ENCODE measurements around the gene GMIP. TPM values are rescaled to one million over a fixed set of nuclear protein-coding genes. Genes with fewer than 3 reads are reported as not detected.

GMIP gene
- polyA plus RNA-seq, 3 donors, result 41.4 to 91.4 (median 75.1) TPM

- Mint-ChIP-seq H3K4me3 (no peak overlapping the region), H3K9me3 (no peaks in the 10 kb centered on the region), H3K27ac (peak overlapping the region in 1 of 7 donors; percentile 63), H3K4me1 (no peaks in the 10 kb centered on the region), H3K36me3 (peaks cover 85 to 100% of the 10 kb centered on the region in 2 donors), H3K27me3 (ENCODE audit: low read depth in 3 of 3) (peaks cover 0 to 7% (median 2%) of the 10 kb centered on the region in 3 donors)
- 98% methylated on average over 15 of the region's 24 CpGs for WGBS (ENCODE audit: insufficient coverage)
- Histone ChIP-seq H2AFZ (ENCODE audit: insufficient read depth, low read depth, low read length, poor library complexity, severe bottlenecking) (no peak overlapping the region), H3K9me3 (replicated peaks in 1 of 2; ENCODE audit: control insufficient read depth in 1 of 2, insufficient read depth in 1 of 2, low read length in 2 of 2) (no peaks in the 10 kb centered on the region), H3K4me2 (replicated peaks; ENCODE audit: extremely low read depth, low read length, poor library complexity, severe bottlenecking) (no peak overlapping the region), H3K4me3 (replicated peaks in 1 of 3; ENCODE audit: low read depth in 2 of 3, low read length in 3 of 3) (no peak overlapping the region), H3K36me3 (replicated peaks in 1 of 2; ENCODE audit: control insufficient read depth in 1 of 2, insufficient read depth in 2 of 2, low read length in 2 of 2) (peaks cover 93 to 98% of the 10 kb centered on the region in 2 donors), H3K27me3 (ENCODE audit: control insufficient read depth in 2 of 2, insufficient read depth in 2 of 2, low read length in 2 of 2) (no peaks in the 10 kb centered on the region), H3K9ac (ENCODE audit: insufficient read depth, low read length, poor library complexity, severe bottlenecking) (no peak overlapping the region), H3K79me2 (ENCODE audit: insufficient read depth, low read length) (no peaks in the 10 kb centered on the region), H3K27ac (ENCODE audit: low read depth in 1 of 2, low read length in 2 of 2) (no peak overlapping the region), H3K4me1 (ENCODE audit: control insufficient read depth in 1 of 2, insufficient read depth in 2 of 2, low read length in 2 of 2) (no peaks in the 10 kb centered on the region), H4K20me1 (ENCODE audit: insufficient read depth, low read length) (peaks cover 15% of the 10 kb centered on the region)
- TF ChIP-seq CTCF (IDR thresholded peaks at IDR 0.05), result no peak
- intact Hi-C loops (cut with micrococcal nuclease), result no loop called here
- no peak for DNase-seq
Observed at GRCh38 chr19:19652482-19653295, 9.2 kb upstream of the GMIP start.

GRCh38 chr19:19651076-19651475 is 7.6 kb upstream of the GMIP start:
- Histone ChIP-seq H3K36me3 (replicated peaks in 1 of 2; ENCODE audit: control insufficient read depth in 1 of 2, insufficient read depth in 2 of 2, low read length in 2 of 2) (peaks cover 93 to 98% of the 10 kb centered on the region in 2 donors), H4K20me1 (ENCODE audit: insufficient read depth, low read length) (peaks cover 11% of the 10 kb centered on the region), H3K9me3 (replicated peaks in 1 of 2; ENCODE audit: control insufficient read depth in 1 of 2, insufficient read depth in 1 of 2, low read length in 2 of 2) (no peaks in the 10 kb centered on the region), H3K27me3 (ENCODE audit: control insufficient read depth in 2 of 2, insufficient read depth in 2 of 2, low read length in 2 of 2) (no peaks in the 10 kb centered on the region), H3K4me3 (replicated peaks in 1 of 3; ENCODE audit: low read depth in 2 of 3, low read length in 3 of 3) (no peak overlapping the region), H2AFZ (ENCODE audit: insufficient read depth, low read depth, low read length, poor library complexity, severe bottlenecking) (no peak overlapping the region), H3K9ac (ENCODE audit: insufficient read depth, low read length, poor library complexity, severe bottlenecking) (no peak overlapping the region), H3K4me1 (ENCODE audit: control insufficient read depth in 1 of 2, insufficient read depth in 2 of 2, low read length in 2 of 2) (no peaks in the 10 kb centered on the region), H3K4me2 (replicated peaks; ENCODE audit: extremely low read depth, low read length, poor library complexity, severe bottlenecking) (no peak overlapping the region), H3K27ac (ENCODE audit: low read depth in 1 of 2, low read length in 2 of 2) (no peak overlapping the region), H3K79me2 (ENCODE audit: insufficient read depth, low read length) (no peaks in the 10 kb centered on the region)
- intact Hi-C loops (cut with micrococcal nuclease), result no loop called here
- H3K4me3 Mint-ChIP-seq, result no peak overlapping the region
- H3K27me3 Mint-ChIP-seq (ENCODE audit: low read depth in 3 of 3), result peaks cover 0 to 7% (median 2%) of the 10 kb centered on the region in 3 donors
- H3K9me3 Mint-ChIP-seq, result no peaks in the 10 kb centered on the region
- no peaks in the 10 kb centered on the region for H3K4me1 Mint-ChIP-seq
- H3K27ac Mint-ChIP-seq, result peak overlapping the region in 2 of 7 donors; percentile 21 to 61
- no peak for TF ChIP-seq CTCF (IDR thresholded peaks at IDR 0.05)
- DNase-seq, result no peak
- WGBS (ENCODE audit: insufficient coverage), result 31% methylated on average over 12 of the region's 13 CpGs
- H3K36me3 Mint-ChIP-seq, result peaks cover 83 to 100% of the 10 kb centered on the region in 2 donors
